H1 (cell line): Measurements from ENCODE around the gene CLIP3. TPM values are rescaled to one million over a fixed set of nuclear protein-coding genes. Genes with fewer than 3 reads are reported as not detected.

Source experiments
- BACH1 ChIP-seq: IDR thresholded peaks from 2 replicates; pipeline ENCODE4 v1.6.1; 2012; ENCODE audit warnings: low read length, improper control_type of control experiment
- CEBPB ChIP-seq: IDR thresholded peaks from 2 replicates; pipeline ENCODE4 v1.6.1; 2012; ENCODE audit warnings: low read depth, low read length
- JUND ChIP-seq: IDR thresholded peaks from 2 replicates; pipeline ENCODE4 v1.6.1; 2011; ENCODE audit warnings: mild to moderate bottlenecking, improper control_type of control experiment, low read length
- SP1 ChIP-seq: IDR thresholded peaks from 2 replicates; pipeline ENCODE4 v1.6.1; 2011; ENCODE audit warnings: low read depth, low read length
- polyA plus RNA-seq, 7 experiments: library from polyadenylated mRNA; depleted of rRNA in 3 of 7; stranded (reverse) in 5 of 7; unstranded in 2 of 7; fragments of >200 nt in 5 of 7; fragments of 200-250 nt in 2 of 7; gene quantifications; 1 replicate in 5 of 7; 2 replicates in 1 of 7; 4 replicates in 1 of 7; pipeline versions ENCODE4 v1.2.1 to v1.2.3, GENCODE V29; 2011 to 2013; ENCODE audit warnings: missing spikeins in 2 of 7, mixed read lengths in 2 of 7
- total RNA-seq: library from RNA; stranded (reverse); fragmentation: NEBNext Ultra II Directional; extraction: Animal tissue kit (Norgen Biotek cat#: 25700); gene quantifications from 2 replicates; pipeline ENCODE4 v1.2.1, GENCODE V29; 2021
- TF ChIP-seq, protein P1 (sequence below): fragments of 300-600 bp; sonication (generic); IDR thresholded peaks from 2 replicates; pipeline ENCODE4 v1.7.1; 2012; ENCODE audit warnings: low read length, moderate library complexity, mild to moderate bottlenecking, inconsistent platforms; ENCODE audit not compliant: insufficient replicate concordance

Gene CLIP3
- total and polyA plus RNA-seq, 2 of the 8 experiments (the other 6 are each of a cell fraction or from before 2014, with no cell fraction given), result 5.9 to 21.7 TPM

DNA sequence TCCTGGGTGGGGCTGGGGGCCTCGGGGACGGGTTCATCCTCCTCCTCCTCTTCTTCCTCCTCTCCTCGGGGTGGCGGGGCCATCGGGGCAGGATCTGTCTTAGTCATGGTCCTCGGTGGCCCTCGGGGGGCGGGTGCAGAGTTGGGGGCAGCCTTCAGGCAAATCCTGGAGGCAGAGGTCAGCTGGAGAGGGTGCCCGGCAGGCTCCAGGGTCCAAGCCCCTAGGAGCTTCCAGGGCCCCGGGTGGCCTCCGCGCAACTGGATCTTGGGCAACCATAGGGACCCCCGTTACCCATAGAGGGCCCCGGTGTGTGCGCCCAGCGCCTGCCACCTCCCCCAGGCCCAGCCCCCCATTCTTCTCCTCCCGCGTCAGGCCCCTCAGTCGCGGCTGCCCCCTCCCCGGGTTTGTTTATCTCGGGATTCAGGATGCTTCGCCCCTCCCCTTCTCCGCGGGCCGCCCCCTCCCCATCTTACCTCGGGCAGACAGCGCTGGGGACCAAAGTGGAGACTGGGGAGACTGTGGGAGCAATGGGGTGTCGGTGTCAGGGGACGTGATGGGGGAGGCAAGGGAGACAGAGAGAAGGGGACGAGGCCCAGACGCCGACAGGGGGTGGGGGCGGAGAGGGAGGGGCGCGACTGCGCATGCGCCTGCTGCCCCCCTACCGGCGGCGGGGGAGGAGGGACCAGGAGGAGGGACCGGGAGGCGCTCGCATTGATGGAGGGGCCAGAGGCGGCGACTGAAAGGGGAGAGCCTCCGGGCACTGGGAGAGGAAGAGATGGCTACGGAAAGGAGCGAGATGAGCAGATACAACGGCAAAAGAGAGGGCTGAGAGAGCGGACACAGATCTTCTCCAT lies at the start of gene CLIP3 (continued):
- TF ChIP-seq, protein P1, sequence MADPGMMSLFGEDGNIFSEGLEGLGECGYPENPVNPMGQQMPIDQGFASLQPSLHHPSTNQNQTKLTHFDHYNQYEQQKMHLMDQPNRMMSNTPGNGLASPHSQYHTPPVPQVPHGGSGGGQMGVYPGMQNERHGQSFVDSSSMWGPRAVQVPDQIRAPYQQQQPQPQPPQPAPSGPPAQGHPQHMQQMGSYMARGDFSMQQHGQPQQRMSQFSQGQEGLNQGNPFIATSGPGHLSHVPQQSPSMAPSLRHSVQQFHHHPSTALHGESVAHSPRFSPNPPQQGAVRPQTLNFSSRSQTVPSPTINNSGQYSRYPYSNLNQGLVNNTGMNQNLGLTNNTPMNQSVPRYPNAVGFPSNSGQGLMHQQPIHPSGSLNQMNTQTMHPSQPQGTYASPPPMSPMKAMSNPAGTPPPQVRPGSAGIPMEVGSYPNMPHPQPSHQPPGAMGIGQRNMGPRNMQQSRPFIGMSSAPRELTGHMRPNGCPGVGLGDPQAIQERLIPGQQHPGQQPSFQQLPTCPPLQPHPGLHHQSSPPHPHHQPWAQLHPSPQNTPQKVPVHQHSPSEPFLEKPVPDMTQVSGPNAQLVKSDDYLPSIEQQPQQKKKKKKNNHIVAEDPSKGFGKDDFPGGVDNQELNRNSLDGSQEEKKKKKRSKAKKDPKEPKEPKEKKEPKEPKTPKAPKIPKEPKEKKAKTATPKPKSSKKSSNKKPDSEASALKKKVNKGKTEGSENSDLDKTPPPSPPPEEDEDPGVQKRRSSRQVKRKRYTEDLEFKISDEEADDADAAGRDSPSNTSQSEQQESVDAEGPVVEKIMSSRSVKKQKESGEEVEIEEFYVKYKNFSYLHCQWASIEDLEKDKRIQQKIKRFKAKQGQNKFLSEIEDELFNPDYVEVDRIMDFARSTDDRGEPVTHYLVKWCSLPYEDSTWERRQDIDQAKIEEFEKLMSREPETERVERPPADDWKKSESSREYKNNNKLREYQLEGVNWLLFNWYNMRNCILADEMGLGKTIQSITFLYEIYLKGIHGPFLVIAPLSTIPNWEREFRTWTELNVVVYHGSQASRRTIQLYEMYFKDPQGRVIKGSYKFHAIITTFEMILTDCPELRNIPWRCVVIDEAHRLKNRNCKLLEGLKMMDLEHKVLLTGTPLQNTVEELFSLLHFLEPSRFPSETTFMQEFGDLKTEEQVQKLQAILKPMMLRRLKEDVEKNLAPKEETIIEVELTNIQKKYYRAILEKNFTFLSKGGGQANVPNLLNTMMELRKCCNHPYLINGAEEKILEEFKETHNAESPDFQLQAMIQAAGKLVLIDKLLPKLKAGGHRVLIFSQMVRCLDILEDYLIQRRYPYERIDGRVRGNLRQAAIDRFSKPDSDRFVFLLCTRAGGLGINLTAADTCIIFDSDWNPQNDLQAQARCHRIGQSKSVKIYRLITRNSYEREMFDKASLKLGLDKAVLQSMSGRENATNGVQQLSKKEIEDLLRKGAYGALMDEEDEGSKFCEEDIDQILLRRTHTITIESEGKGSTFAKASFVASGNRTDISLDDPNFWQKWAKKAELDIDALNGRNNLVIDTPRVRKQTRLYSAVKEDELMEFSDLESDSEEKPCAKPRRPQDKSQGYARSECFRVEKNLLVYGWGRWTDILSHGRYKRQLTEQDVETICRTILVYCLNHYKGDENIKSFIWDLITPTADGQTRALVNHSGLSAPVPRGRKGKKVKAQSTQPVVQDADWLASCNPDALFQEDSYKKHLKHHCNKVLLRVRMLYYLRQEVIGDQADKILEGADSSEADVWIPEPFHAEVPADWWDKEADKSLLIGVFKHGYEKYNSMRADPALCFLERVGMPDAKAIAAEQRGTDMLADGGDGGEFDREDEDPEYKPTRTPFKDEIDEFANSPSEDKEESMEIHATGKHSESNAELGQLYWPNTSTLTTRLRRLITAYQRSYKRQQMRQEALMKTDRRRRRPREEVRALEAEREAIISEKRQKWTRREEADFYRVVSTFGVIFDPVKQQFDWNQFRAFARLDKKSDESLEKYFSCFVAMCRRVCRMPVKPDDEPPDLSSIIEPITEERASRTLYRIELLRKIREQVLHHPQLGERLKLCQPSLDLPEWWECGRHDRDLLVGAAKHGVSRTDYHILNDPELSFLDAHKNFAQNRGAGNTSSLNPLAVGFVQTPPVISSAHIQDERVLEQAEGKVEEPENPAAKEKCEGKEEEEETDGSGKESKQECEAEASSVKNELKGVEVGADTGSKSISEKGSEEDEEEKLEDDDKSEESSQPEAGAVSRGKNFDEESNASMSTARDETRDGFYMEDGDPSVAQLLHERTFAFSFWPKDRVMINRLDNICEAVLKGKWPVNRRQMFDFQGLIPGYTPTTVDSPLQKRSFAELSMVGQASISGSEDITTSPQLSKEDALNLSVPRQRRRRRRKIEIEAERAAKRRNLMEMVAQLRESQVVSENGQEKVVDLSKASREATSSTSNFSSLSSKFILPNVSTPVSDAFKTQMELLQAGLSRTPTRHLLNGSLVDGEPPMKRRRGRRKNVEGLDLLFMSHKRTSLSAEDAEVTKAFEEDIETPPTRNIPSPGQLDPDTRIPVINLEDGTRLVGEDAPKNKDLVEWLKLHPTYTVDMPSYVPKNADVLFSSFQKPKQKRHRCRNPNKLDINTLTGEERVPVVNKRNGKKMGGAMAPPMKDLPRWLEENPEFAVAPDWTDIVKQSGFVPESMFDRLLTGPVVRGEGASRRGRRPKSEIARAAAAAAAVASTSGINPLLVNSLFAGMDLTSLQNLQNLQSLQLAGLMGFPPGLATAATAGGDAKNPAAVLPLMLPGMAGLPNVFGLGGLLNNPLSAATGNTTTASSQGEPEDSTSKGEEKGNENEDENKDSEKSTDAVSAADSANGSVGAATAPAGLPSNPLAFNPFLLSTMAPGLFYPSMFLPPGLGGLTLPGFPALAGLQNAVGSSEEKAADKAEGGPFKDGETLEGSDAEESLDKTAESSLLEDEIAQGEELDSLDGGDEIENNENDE, result no peak
- TF ChIP-seq BACH1 (no peak), SP1 (no peak), JUND (no peak), CEBPB (no peak)
